A549 (cell line): ENCODE results near the gene NEDD9.

Experiments
- KDM1A ChIP-seq: fragments of 200-600 bp; sonication (generic); IDR thresholded peaks from 2 replicates; pipeline ENCODE4 v1.6.1; 2016; ENCODE audit warnings: low read depth, mild to moderate bottlenecking
- MAZ ChIP-seq: fragments of 150-350 bp; IDR thresholded peaks from 2 replicates; pipeline ENCODE4 v1.6.1; 2014; ENCODE audit warnings: antibody characterized with exemption, low read depth, low read length, borderline replicate concordance
- PHF8 ChIP-seq: fragments of 200-600 bp; sonication (generic); IDR thresholded peaks from 2 replicates; pipeline ENCODE4 v1.6.1; 2016; ENCODE audit warnings: low read depth, mild to moderate bottlenecking, antibody characterized with exemption, moderate library complexity, borderline replicate concordance
- POLR2A ChIP-seq: IDR thresholded peaks from 2 replicates; pipeline ENCODE4 v1.6.1; 2012; ENCODE audit warnings: mild to moderate bottlenecking, low read length
- TF ChIP-seq, protein P1 (sequence below): fragments of >200 bp; sonication (Bioruptor Twin); formaldehyde crosslinking; IDR thresholded peaks from 3 replicates; pipeline ENCODE4 v1.5.1; 2016
- TF ChIP-seq, protein P2 (sequence below): fragments of 150-350 bp; IDR thresholded peaks from 2 replicates; pipeline ENCODE4 v1.6.1; 2014; ENCODE audit warnings: low read depth, mild to moderate bottlenecking, low read length

DNA sequence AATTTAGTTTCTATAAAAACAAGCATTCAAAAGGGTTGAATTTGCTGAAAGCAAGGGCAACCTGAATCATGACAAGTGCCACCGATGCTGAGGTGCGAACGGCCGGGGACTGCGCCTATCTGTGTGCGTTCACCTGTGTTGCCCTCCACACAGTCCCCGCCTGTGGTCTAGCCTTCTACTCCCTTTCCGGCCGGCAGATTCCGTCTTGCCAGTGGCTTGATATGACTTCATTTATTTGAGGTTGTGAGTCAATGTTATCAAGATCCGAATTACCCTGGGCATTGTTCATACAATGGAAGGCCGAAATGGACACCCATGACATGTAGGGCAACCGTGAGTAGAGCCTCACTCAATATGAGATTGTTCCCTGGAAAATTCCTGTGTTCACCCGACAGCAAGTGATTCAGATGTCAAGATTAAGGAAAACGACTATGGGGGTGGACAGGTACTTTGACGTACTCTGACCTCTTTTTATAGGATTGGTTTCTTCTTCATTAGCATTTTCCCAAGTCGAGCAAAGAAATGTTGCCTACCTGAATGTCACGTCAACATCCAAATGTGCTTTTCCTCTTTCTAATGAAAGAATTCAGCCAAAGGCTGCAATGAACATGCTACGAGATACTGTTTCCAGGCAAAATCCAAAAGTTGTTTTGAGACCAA, 41.1 kb upstream of the NEDD9 start:
- no peak for TF ChIP-seq MAZ
- TF ChIP-seq POLR2A: no peak
- TF ChIP-seq, protein P1, sequence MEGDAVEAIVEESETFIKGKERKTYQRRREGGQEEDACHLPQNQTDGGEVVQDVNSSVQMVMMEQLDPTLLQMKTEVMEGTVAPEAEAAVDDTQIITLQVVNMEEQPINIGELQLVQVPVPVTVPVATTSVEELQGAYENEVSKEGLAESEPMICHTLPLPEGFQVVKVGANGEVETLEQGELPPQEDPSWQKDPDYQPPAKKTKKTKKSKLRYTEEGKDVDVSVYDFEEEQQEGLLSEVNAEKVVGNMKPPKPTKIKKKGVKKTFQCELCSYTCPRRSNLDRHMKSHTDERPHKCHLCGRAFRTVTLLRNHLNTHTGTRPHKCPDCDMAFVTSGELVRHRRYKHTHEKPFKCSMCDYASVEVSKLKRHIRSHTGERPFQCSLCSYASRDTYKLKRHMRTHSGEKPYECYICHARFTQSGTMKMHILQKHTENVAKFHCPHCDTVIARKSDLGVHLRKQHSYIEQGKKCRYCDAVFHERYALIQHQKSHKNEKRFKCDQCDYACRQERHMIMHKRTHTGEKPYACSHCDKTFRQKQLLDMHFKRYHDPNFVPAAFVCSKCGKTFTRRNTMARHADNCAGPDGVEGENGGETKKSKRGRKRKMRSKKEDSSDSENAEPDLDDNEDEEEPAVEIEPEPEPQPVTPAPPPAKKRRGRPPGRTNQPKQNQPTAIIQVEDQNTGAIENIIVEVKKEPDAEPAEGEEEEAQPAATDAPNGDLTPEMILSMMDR: no peak
- no peak for TF ChIP-seq KDM1A
- TF ChIP-seq PHF8: no peak
- TF ChIP-seq, protein P2, sequence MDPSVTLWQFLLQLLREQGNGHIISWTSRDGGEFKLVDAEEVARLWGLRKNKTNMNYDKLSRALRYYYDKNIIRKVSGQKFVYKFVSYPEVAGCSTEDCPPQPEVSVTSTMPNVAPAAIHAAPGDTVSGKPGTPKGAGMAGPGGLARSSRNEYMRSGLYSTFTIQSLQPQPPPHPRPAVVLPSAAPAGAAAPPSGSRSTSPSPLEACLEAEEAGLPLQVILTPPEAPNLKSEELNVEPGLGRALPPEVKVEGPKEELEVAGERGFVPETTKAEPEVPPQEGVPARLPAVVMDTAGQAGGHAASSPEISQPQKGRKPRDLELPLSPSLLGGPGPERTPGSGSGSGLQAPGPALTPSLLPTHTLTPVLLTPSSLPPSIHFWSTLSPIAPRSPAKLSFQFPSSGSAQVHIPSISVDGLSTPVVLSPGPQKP: no peak
